Measurements from ENCODE around the gene HMX1. TPM values are rescaled to one million over a fixed set of nuclear protein-coding genes. Genes with fewer than 3 reads are reported as not detected.

HMX1 gene
- total RNA-seq, 4 donors from 2014 or later = 0.17 TPM; not detected in 3

GRCh38 chr4:8865681-8866310 is 5.8 kb downstream of the HMX1 start:
- TF ChIP-seq POLR2AphosphoS5 (IDR thresholded peaks at IDR 0.05) (no peak), POLR2A (IDR thresholded peaks at IDR 0.05; ENCODE audit: low read depth) (no peak), EP300 (IDR thresholded peaks at IDR 0.05) (no peak), CTCF (IDR thresholded peaks at IDR 0.05) (no peak)
- Histone ChIP-seq H3K4me1 (peaks cover 0 to 36% (median 26%) of the 10 kb centered on the region in 4 donors), H3K9me3 (no peaks in the 10 kb centered on the region), H3K27ac (replicated peaks in 1 of 4) (no peak overlapping the region), H3K36me3 (no peaks in the 10 kb centered on the region), H3K4me3 (no peak overlapping the region), H3K27me3 (peaks cover 0 to 100% (median 53%) of the 10 kb centered on the region in 4 donors)
- intact Hi-C loops (cut with DNase I) = no loop called here
- 38% methylated on average over 13 of the region's 18 CpGs for WGBS
- no peak for DNase-seq (ENCODE audit: extremely low spot score)

- Histone ChIP-seq H3K27me3 (peaks cover 0 to 100% (median 55%) of the 10 kb centered on the region in 4 donors), H3K27ac (replicated peaks in 1 of 4) (no peak overlapping the region), H3K36me3 (no peaks in the 10 kb centered on the region), H3K4me1 (peaks cover 0 to 36% (median 25%) of the 10 kb centered on the region in 4 donors), H3K9me3 (no peaks in the 10 kb centered on the region), H3K4me3 (no peak overlapping the region)
- no peak for TF ChIP-seq CTCF (IDR thresholded peaks at IDR 0.05)
- no peak for TF ChIP-seq POLR2AphosphoS5 (IDR thresholded peaks at IDR 0.05)
- TF ChIP-seq POLR2A (IDR thresholded peaks at IDR 0.05; ENCODE audit: low read depth) = no peak
- TF ChIP-seq EP300 (IDR thresholded peaks at IDR 0.05) = no peak
- DNase-seq (ENCODE audit: extremely low spot score) = no peak
- 32% methylated on average over 15 of the region's 32 CpGs for WGBS
- intact Hi-C loops (cut with DNase I) = no loop called here
Measured at GRCh38 chr4:8864912-8865680, 6.5 kb downstream of the HMX1 start.

GRCh38 chr4:8863686-8864682 is 7.7 kb downstream of the HMX1 start:
- no peak for DNase-seq (ENCODE audit: extremely low spot score)
- Histone ChIP-seq H3K4me1 (peaks cover 0 to 43% (median 27%) of the 10 kb centered on the region in 4 donors), H3K27ac (replicated peaks in 1 of 4) (no peak overlapping the region), H3K9me3 (no peaks in the 10 kb centered on the region), H3K36me3 (no peaks in the 10 kb centered on the region), H3K4me3 (no peak overlapping the region), H3K27me3 (peaks cover 0 to 100% (median 57%) of the 10 kb centered on the region in 4 donors)
- 18% methylated on average over 11 of the region's 31 CpGs for WGBS
- TF ChIP-seq POLR2AphosphoS5 (IDR thresholded peaks at IDR 0.05) (no peak), EP300 (IDR thresholded peaks at IDR 0.05) (no peak), POLR2A (IDR thresholded peaks at IDR 0.05; ENCODE audit: low read depth) (no peak), CTCF (IDR thresholded peaks at IDR 0.05) (no peak)
- intact Hi-C loops (cut with DNase I) = no loop called here

GRCh38 chr4:8862800-8863685 is 8.6 kb downstream of the HMX1 start:
- Histone ChIP-seq H3K36me3 (no peaks in the 10 kb centered on the region), H3K9me3 (no peaks in the 10 kb centered on the region), H3K4me1 (peaks cover 4 to 50% (median 35%) of the 10 kb centered on the region in 4 donors), H3K27me3 (peaks cover 0 to 100% (median 60%) of the 10 kb centered on the region in 4 donors), H3K27ac (replicated peaks in 1 of 4) (no peak overlapping the region), H3K4me3 (no peak overlapping the region)
- no peak for TF ChIP-seq POLR2A (IDR thresholded peaks at IDR 0.05; ENCODE audit: low read depth)
- TF ChIP-seq EP300 (IDR thresholded peaks at IDR 0.05) = no peak
- no peak for TF ChIP-seq POLR2AphosphoS5 (IDR thresholded peaks at IDR 0.05)
- no peak for TF ChIP-seq CTCF (IDR thresholded peaks at IDR 0.05)
- WGBS = 8% methylated on average over 10 of the region's 41 CpGs
- intact Hi-C loops (cut with DNase I) = no loop called here
- DNase-seq (ENCODE audit: extremely low spot score) = no peak
